Kidney (tissue), 14 donors: ENCODE results near the gene BTD. TPM values are rescaled to one million over a fixed set of nuclear protein-coding genes. Genes with fewer than 3 reads are reported as not detected.

Experiments
- DNase-seq, 5 donors: peaks; one replicate each; pipeline ENCODE4 v3.0.0-alpha.2; 2013 to 2020
- FAIRE-seq: peaks from 2 replicates; lab custom pipeline; 2012; peaks lifted over from hg19 to GRCh38; lab: Jason Lieb, UNC
- H3K27ac ChIP-seq, 2 donors: one replicate each; pipeline ENCODE4 v1.7.0; 2013; ENCODE audit warnings: low read depth in 2 of 2, low read length in 2 of 2, inconsistent platforms in 1 of 2
- H3K27me3 ChIP-seq: one replicate; pipeline ENCODE4 v1.7.1; 2013; ENCODE audit warnings: low read length, inconsistent platforms; ENCODE audit not compliant: control insufficient read depth, insufficient read depth
- H3K36me3 ChIP-seq, 3 donors: one replicate each; pipeline versions ENCODE4 v1.7.0 to v1.7.1; 2013; ENCODE audit warnings: low read length in 3 of 3, control low read depth in 1 of 3, inconsistent platforms in 1 of 3; ENCODE audit not compliant: insufficient read depth in 3 of 3, control insufficient read depth in 2 of 3
- H3K4me1 ChIP-seq, 3 donors: one replicate each; pipeline versions ENCODE4 v1.7.0 to v1.7.1; 2013; ENCODE audit warnings: low read length in 3 of 3, inconsistent platforms in 1 of 3, low read depth in 1 of 3; ENCODE audit not compliant: control insufficient read depth in 2 of 3, insufficient read depth in 2 of 3
- H3K4me3 ChIP-seq, 3 donors: one replicate each; pipeline versions ENCODE4 v1.7.0 to v1.8.1; 2013; ENCODE audit warnings: low read length in 3 of 3, control low read depth in 1 of 3, inconsistent platforms in 1 of 3
- H3K9ac ChIP-seq, 3 donors: one replicate each; pipeline versions ENCODE4 v1.7.0 to v1.7.1; 2013; ENCODE audit warnings: low read length in 3 of 3, control low read depth in 1 of 3, inconsistent platforms in 1 of 3
- H3K9me3 ChIP-seq, 3 donors: one replicate each; pipeline versions ENCODE4 v1.7.0 to v1.7.1; 2013; ENCODE audit warnings: low read length in 3 of 3, control low read depth in 1 of 3, inconsistent platforms in 1 of 3; ENCODE audit not compliant: control insufficient read depth in 2 of 3, insufficient read depth in 1 of 3
- intact Hi-C: fragments of 100-400 bp; cut with DNase I; formaldehyde crosslinking; loops from one replicate; pipeline ENCODE4 v1.11.1; 2022
- polyA plus RNA-seq: library from polyadenylated mRNA; stranded (reverse); fragments of 350-450 nt; fragmentation: Illumina TruSeq; extraction: RNeasy Lipid Tissue Mini Kit (QIAGEN cat#74804); gene quantifications from one replicate; pipeline ENCODE4 v1.2.3, GENCODE V29; 2014; ENCODE audit warnings: low read depth, low replicate concordance; ENCODE audit not compliant: insufficient read depth
- total RNA-seq: library from RNA; stranded (reverse); fragmentation: NEBNext Ultra II Directional; extraction: Animal tissue kit (Norgen Biotek cat#: 25700); gene quantifications from one replicate; pipeline ENCODE4 v1.2.1, GENCODE V29; 2021
- TF ChIP-seq, protein P1 (sequence below): IDR thresholded peaks from 3 replicates; pipeline ENCODE4 v1.5.1; 2012; ENCODE audit warnings: mild to moderate bottlenecking, moderate library complexity, borderline replicate concordance; ENCODE audit not compliant: insufficient read depth; ENCODE audit errors: extremely low read depth
- donor health status: control.
- donor health status: control.
- donor health status: control.
- donor health status: control.
- donor health status: control.
- donor health status: DM: yes; HTN: yes; CAD: no.
- donor health status: Normal renal cell carcinoma (clear cell type).

The BTD gene
- total and polyA plus RNA-seq, 2 donors from 2014 or later, result 22.7 to 37.2 TPM

DNA sequence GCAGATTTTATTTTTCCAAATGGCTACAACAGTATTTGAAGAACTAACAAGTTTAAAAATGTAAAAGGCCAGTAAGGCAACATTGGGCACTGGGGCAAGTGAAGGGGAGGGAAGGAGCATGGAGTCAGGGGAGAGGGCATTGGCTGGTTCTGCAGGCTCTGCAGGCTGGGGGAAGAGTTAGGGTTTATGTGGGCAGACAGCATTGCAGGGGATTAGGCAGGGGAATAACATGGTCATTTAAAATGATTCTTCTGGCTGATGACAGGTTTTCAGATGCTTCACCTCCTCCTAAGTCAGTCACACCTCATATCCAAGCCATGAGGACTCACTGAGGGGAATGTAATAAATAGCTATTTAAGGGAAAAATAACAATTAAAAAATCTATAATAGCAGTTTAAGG lies 52.6 kb downstream of the BTD start:
- intact Hi-C loops, result no loop called here
- DNase-seq (no peak), FAIRE-seq (no peak)
- H3K27ac ChIP-seq, result no peak overlapping the region
- H3K4me1 ChIP-seq, result no peaks in the 10 kb centered on the region
- no peak overlapping the region for H3K9ac ChIP-seq
- no peak overlapping the region for H3K4me3 ChIP-seq
- H3K36me3 ChIP-seq, result no peaks in the 10 kb centered on the region
- H3K27me3 ChIP-seq, result no peaks in the 10 kb centered on the region
- peaks cover 0 to 13% (median 4%) of the 10 kb centered on the region in 3 donors for H3K9me3 ChIP-seq
- TF ChIP-seq, protein P1, sequence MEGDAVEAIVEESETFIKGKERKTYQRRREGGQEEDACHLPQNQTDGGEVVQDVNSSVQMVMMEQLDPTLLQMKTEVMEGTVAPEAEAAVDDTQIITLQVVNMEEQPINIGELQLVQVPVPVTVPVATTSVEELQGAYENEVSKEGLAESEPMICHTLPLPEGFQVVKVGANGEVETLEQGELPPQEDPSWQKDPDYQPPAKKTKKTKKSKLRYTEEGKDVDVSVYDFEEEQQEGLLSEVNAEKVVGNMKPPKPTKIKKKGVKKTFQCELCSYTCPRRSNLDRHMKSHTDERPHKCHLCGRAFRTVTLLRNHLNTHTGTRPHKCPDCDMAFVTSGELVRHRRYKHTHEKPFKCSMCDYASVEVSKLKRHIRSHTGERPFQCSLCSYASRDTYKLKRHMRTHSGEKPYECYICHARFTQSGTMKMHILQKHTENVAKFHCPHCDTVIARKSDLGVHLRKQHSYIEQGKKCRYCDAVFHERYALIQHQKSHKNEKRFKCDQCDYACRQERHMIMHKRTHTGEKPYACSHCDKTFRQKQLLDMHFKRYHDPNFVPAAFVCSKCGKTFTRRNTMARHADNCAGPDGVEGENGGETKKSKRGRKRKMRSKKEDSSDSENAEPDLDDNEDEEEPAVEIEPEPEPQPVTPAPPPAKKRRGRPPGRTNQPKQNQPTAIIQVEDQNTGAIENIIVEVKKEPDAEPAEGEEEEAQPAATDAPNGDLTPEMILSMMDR, result no peak

DNA sequence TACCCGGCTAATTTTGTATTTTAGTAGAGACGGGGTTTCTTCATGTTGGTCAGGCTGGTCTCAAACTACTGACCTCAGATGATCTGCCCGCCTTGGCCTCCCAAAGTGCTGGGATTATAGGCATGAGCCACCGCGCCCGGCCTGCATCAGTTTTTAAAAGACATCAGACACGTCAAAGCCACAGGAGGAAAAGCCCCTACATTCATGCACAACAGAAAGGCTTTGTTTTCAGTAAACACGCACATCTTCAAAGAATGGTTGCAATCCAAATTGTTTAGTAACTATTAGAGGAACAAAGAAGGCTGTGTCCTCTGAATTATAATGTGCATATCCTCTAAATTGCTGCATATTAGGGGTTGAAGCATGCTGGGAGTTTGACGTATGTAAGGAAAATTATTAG lies 53.3 kb downstream of the BTD start:
- Histone ChIP-seq H3K36me3 (no peaks in the 10 kb centered on the region), H3K27ac (no peak overlapping the region), H3K4me1 (no peaks in the 10 kb centered on the region), H3K4me3 (no peak overlapping the region), H3K9me3 (peaks cover 0 to 13% (median 4%) of the 10 kb centered on the region in 3 donors), H3K9ac (no peak overlapping the region), H3K27me3 (no peaks in the 10 kb centered on the region)
- FAIRE-seq (no peak), DNase-seq (no peak)
- intact Hi-C loops, result no loop called here
- TF ChIP-seq, protein P1, result no peak

DNA sequence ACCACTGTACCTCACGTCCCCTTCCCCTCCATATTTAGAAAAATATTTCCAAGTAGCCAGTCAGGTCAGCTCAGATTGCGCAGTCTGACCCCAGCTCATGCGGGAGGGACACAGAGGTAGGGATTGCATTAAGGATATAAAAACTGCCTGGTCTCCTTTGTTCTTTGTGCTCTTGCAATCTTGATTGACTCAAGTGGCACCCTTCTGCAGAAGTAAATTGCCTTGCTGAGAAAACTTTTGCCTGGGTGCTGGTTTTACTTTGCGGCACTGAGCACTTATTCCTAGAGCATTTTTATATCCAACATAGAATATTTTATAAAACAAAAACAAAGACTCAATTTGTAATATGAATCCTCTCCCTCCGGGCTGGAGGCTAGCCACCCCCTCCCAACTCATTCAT lies 54.8 kb downstream of the BTD start:
- Histone ChIP-seq H3K36me3 (no peaks in the 10 kb centered on the region), H3K27me3 (no peaks in the 10 kb centered on the region), H3K9me3 (peaks cover 0 to 13% (median 4%) of the 10 kb centered on the region in 3 donors), H3K27ac (no peak overlapping the region), H3K9ac (no peak overlapping the region), H3K4me1 (no peaks in the 10 kb centered on the region), H3K4me3 (no peak overlapping the region)
- FAIRE-seq (no peak), DNase-seq (no peak)
- intact Hi-C loops, result no loop called here
- TF ChIP-seq, protein P1, result no peak

DNA sequence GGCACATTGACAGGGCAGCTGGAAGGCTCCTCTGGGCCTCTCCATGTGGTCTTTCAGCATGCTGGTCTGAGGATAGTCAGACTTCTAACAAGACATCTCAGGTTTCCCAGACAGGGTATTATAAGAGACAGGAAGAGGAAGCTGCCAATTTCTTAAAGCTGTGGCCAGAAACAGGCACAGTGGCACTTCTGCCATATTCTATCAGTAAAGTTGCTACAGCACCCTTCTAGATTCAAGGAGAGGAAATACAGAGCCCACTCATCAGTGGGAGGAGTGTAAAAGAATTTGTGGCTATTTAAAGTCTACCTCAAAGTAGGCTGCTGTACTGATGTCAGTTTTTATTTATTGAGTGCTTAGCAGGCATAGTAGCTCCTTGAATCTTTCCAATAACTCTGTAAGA lies 55.5 kb downstream of the BTD start:
- no peak overlapping the region for H3K4me3 ChIP-seq
- H3K27ac ChIP-seq, result no peak overlapping the region
- no peak overlapping the region for H3K9ac ChIP-seq
- FAIRE-seq (no peak), DNase-seq (no peak)
- intact Hi-C loops, result no loop called here
- no peaks in the 10 kb centered on the region for H3K4me1 ChIP-seq
- TF ChIP-seq, protein P1, result no peak
- H3K9me3 ChIP-seq, result peaks cover 0 to 13% (median 4%) of the 10 kb centered on the region in 3 donors
- no peaks in the 10 kb centered on the region for H3K36me3 ChIP-seq
- H3K27me3 ChIP-seq, result no peaks in the 10 kb centered on the region
